Subcutaneous adipose tissue (tissue), 4 donors: ENCODE data around the gene PLVAP. TPM values are rescaled to one million over a fixed set of nuclear protein-coding genes. Genes with fewer than 3 reads are reported as not detected.

ENCODE experiments used
- CTCF ChIP-seq: fragments of 450-650 bp; IDR thresholded peaks from one replicate; pipeline ENCODE4 v1.5.1; 2016; ENCODE audit warnings: low read depth, mild to moderate bottlenecking, control low read depth, antibody characterized with exemption, moderate library complexity
- total RNA-seq, 4 donors: library from RNA; depleted of rRNA; stranded (reverse); fragments of >200 nt; gene quantifications; one replicate each; pipeline ENCODE4 v1.1.0, GENCODE V29; 2016

The PLVAP gene
- total RNA-seq, 4 donors from 2014 or later: 22.6 to 220 (median 82.6) TPM

- no peak for TF ChIP-seq CTCF
Measured at GRCh38 chr19:17406046-17406886, 29.1 kb upstream of the PLVAP start.

- no peak for TF ChIP-seq CTCF
Measured at GRCh38 chr19:17405250-17406045, 28.3 kb upstream of the PLVAP start, which contains the start of gene BST2. Gene BST2, minus strand, starts transcription at chr19:17405630. Its CDS starts 55 bp downstream, at chr19:17405575.

GRCh38 chr19:17404621-17405249 lies 27.6 kb upstream of the PLVAP start:
- TF ChIP-seq CTCF: no peak

GRCh38 chr19:17404015-17404414 lies 26.9 kb upstream of the PLVAP start:
- no peak for TF ChIP-seq CTCF

GRCh38 chr19:17402982-17403855 lies 26.1 kb upstream of the PLVAP start:
- no peak for TF ChIP-seq CTCF

GRCh38 chr19:17401628-17402027 lies 24.5 kb upstream of the PLVAP start:
- no peak for TF ChIP-seq CTCF
